ENCODE measurements around the gene SMIM33.

- TF ChIP-seq TAF1 (IDR thresholded peaks at IDR 0.05; ENCODE audit: low read depth) (no peak), REST (IDR thresholded peaks at IDR 0.05; ENCODE audit: low read depth) (no peak), RAD21 (IDR thresholded peaks at IDR 0.05; ENCODE audit: low read depth) (no peak), YY1 (IDR thresholded peaks at IDR 0.05; ENCODE audit: low read depth) (no peak), MAX (IDR thresholded peaks at IDR 0.05) (no peak), EP300 (IDR thresholded peaks at IDR 0.05; ENCODE audit: borderline replicate concordance) (no peak), CEBPB (IDR thresholded peaks at IDR 0.05) (no peak), EGR1 (IDR thresholded peaks at IDR 0.05) (no peak), TEAD4 (IDR thresholded peaks at IDR 0.05) (no peak)
Measured at GRCh38 chr5:139445325-139446170, 25.3 kb upstream of the SMIM33 start.

Measured in Ishikawa (cell line).